MM.1S (cell line): ENCODE results near the gene MPRIP.
"Not testable (repeated sequence)": the region's sequence is repeated elsewhere in the genome, so short reads cannot be mapped to it uniquely, and the experiment has no call there.

Source experiments
- DNase-seq: peaks from one replicate; pipeline ENCODE4 v3.0.0-alpha.2; 2015
- H2AFZ ChIP-seq: fragments of 300-600 bp; sonication (generic); 2 replicates; pipeline ENCODE4 v1.6.0; 2016; ENCODE audit warnings: antibody characterized with exemption, low read length
- H3F3A ChIP-seq: fragments of 300-600 bp; sonication (generic); 2 replicates; pipeline ENCODE4 v1.6.1; 2016; ENCODE audit warnings: mild to moderate bottlenecking, antibody characterized with exemption, low read length, moderate library complexity, mixed read lengths; ENCODE audit not compliant: insufficient read depth
- H3K27ac ChIP-seq: fragments of 300-600 bp; sonication (generic); 2 replicates; pipeline ENCODE4 v1.5.1; 2016; ENCODE audit warnings: mild to moderate bottlenecking, low read length
- H3K27me3 ChIP-seq: fragments of 300-600 bp; sonication (generic); replicated peaks from 2 replicates; pipeline ENCODE4 v1.6.0; 2016; ENCODE audit warnings: low read length; ENCODE audit not compliant: insufficient read depth
- H3K36me3 ChIP-seq: fragments of 300-600 bp; sonication (generic); replicated peaks from 2 replicates; pipeline ENCODE4 v1.6.1; 2016; ENCODE audit warnings: mild to moderate bottlenecking, low read length, mixed read lengths; ENCODE audit not compliant: insufficient read depth
- H3K4me1 ChIP-seq: fragments of 300-600 bp; sonication (generic); 2 replicates; pipeline ENCODE4 v1.6.1; 2016; ENCODE audit warnings: low read length, mixed read lengths
- H3K4me2 ChIP-seq: fragments of 300-600 bp; sonication (generic); 2 replicates; pipeline ENCODE4 v1.6.0; 2016; ENCODE audit warnings: low read depth, low read length
- H3K4me3 ChIP-seq: fragments of 300-600 bp; sonication (generic); 2 replicates; pipeline ENCODE4 v1.5.1; 2016; ENCODE audit warnings: low read length, mixed read lengths
- H3K79me2 ChIP-seq: fragments of 300-600 bp; sonication (generic); 2 replicates; pipeline ENCODE4 v1.6.1; 2016; ENCODE audit warnings: mixed run types, low read length, mixed read lengths
- H3K9ac ChIP-seq: fragments of 300-600 bp; sonication (generic); 2 replicates; pipeline ENCODE4 v1.6.1; 2016; ENCODE audit warnings: low read length, mixed read lengths
- H3K9me2 ChIP-seq: fragments of 300-600 bp; sonication (generic); replicated peaks from 2 replicates; pipeline ENCODE4 v1.6.1; 2016; ENCODE audit warnings: mild to moderate bottlenecking, low read length, mixed read lengths; ENCODE audit not compliant: insufficient read depth
- H3K9me3 ChIP-seq: fragments of 300-600 bp; sonication (generic); replicated peaks from 2 replicates; pipeline ENCODE4 v1.6.1; 2016; ENCODE audit warnings: mild to moderate bottlenecking, low read length, mixed read lengths; ENCODE audit not compliant: insufficient read depth
- H4K20me1 ChIP-seq: fragments of 300-600 bp; sonication (generic); 2 replicates; pipeline ENCODE4 v1.6.1; 2016; ENCODE audit warnings: mild to moderate bottlenecking, low read length, moderate library complexity, mixed read lengths; ENCODE audit not compliant: insufficient read depth
- CTCF ChIP-seq: fragments of 300-600 bp; sonication (generic); IDR thresholded peaks from 2 replicates; pipeline ENCODE4 v1.5.1; 2016; ENCODE audit warnings: antibody characterized with exemption, low read length, mixed read lengths
- EZH2 ChIP-seq: fragments of 300-600 bp; sonication (generic); optimal IDR thresholded peaks from 2 replicates; pipeline ENCODE3; 2017; ENCODE audit warnings: low read depth, mild to moderate bottlenecking, antibody characterized with exemption, low read length, mixed read lengths
- EZH2phosphoT487 ChIP-seq: fragments of 300-600 bp; sonication (generic); IDR thresholded peaks from 2 replicates; pipeline ENCODE4 v1.6.1; 2018; ENCODE audit warnings: antibody characterized with exemption, low read length

The MPRIP gene

GRCh38 chr17:17015230-17015629, 27.0 kb upstream of the MPRIP start:
- no peaks in the 10 kb centered on the region for H3K27me3 ChIP-seq
- H3K79me2 ChIP-seq: no peaks in the 10 kb centered on the region
- TF ChIP-seq EZH2phosphoT487 (no peak), EZH2 (no peak), CTCF (no peak)
- no peak overlapping the region for H3K9ac ChIP-seq
- no peak overlapping the region for H2AFZ ChIP-seq
- H3F3A ChIP-seq: no peaks in the 10 kb centered on the region
- H3K4me3 ChIP-seq: no peak overlapping the region
- no peaks in the 10 kb centered on the region for H3K4me1 ChIP-seq
- no peaks in the 10 kb centered on the region for H3K36me3 ChIP-seq
- no peaks in the 10 kb centered on the region for H4K20me1 ChIP-seq
- no peak overlapping the region for H3K27ac ChIP-seq
- no peak overlapping the region for H3K4me2 ChIP-seq
- H3K9me2 ChIP-seq: no peaks in the 10 kb centered on the region
- H3K9me3 ChIP-seq: no peaks in the 10 kb centered on the region
- DNase-seq: no peak

GRCh38 chr17:17016199-17017197, 25.8 kb upstream of the MPRIP start:
- H4K20me1 ChIP-seq, DNase-seq, H3K27me3 ChIP-seq, H3K9me2 ChIP-seq, H3K4me2 ChIP-seq, H2AFZ ChIP-seq, H3F3A ChIP-seq, H3K27ac ChIP-seq, H3K79me2 ChIP-seq, H3K9me3 ChIP-seq, H3K4me1 ChIP-seq, H3K36me3 ChIP-seq, H3K9ac ChIP-seq, H3K4me3 ChIP-seq: not testable (repeated sequence)

- TF ChIP-seq CTCF (no peak), EZH2 (no peak)
- no peak overlapping the region for H3K4me3 ChIP-seq
- H3K27ac ChIP-seq: no peak overlapping the region
- no peaks in the 10 kb centered on the region for H4K20me1 ChIP-seq
- H3F3A ChIP-seq: no peaks in the 10 kb centered on the region
- H3K79me2 ChIP-seq: no peaks in the 10 kb centered on the region
- no peaks in the 10 kb centered on the region for H3K4me1 ChIP-seq
- no peak overlapping the region for H2AFZ ChIP-seq
- no peak overlapping the region for H3K9ac ChIP-seq
- H3K9me3 ChIP-seq: no peaks in the 10 kb centered on the region
- H3K36me3 ChIP-seq: no peaks in the 10 kb centered on the region
- no peaks in the 10 kb centered on the region for H3K27me3 ChIP-seq
- no peak for DNase-seq
- no peak overlapping the region for H3K4me2 ChIP-seq
- H3K9me2 ChIP-seq: no peaks in the 10 kb centered on the region
Observed at GRCh38 chr17:17017343-17018014, 24.8 kb upstream of the MPRIP start.
